DND-41 (cell line): ENCODE measurements around the gene MYB.

ENCODE experiments used
- EZH2 ChIP-seq: IDR thresholded peaks from 3 replicates; pipeline ENCODE4 v1.6.1; 2012; ENCODE audit warnings: borderline replicate concordance, low read depth, mild to moderate bottlenecking, moderate library complexity, low read length, inconsistent platforms; ENCODE audit not compliant: severe bottlenecking
- TF ChIP-seq, protein P1 (sequence below): IDR thresholded peaks from 2 replicates; pipeline ENCODE4 v1.5.1; 2012; ENCODE audit warnings: borderline replicate concordance, low read length, moderate library complexity, mild to moderate bottlenecking; ENCODE audit not compliant: poor library complexity, severe bottlenecking; ENCODE audit errors: extremely low read depth

DNA sequence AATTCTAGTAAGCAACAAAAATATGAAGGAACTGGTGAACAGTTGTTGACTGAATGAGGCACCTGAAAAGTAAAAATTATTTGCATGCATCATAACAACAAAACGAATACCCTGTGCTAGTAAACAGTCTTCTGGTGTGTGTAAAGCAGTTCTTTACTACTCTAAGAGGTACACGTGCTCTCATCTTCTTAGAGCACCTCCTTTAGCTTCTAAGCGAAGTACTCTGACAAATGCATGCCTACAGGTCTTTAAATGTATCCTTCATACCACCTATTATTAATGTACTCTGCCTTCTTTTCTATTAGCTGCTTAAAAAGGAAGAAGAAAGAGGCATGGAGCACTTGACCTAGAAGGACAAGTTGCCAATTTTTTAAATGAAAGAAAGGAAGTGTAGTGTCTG lies 32.2 kb upstream of the MYB start:
- TF ChIP-seq, protein P1, sequence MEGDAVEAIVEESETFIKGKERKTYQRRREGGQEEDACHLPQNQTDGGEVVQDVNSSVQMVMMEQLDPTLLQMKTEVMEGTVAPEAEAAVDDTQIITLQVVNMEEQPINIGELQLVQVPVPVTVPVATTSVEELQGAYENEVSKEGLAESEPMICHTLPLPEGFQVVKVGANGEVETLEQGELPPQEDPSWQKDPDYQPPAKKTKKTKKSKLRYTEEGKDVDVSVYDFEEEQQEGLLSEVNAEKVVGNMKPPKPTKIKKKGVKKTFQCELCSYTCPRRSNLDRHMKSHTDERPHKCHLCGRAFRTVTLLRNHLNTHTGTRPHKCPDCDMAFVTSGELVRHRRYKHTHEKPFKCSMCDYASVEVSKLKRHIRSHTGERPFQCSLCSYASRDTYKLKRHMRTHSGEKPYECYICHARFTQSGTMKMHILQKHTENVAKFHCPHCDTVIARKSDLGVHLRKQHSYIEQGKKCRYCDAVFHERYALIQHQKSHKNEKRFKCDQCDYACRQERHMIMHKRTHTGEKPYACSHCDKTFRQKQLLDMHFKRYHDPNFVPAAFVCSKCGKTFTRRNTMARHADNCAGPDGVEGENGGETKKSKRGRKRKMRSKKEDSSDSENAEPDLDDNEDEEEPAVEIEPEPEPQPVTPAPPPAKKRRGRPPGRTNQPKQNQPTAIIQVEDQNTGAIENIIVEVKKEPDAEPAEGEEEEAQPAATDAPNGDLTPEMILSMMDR: no peak
- TF ChIP-seq EZH2: no peak
